ENCODE results near the gene HCRT.

GRCh38 chr17:42166196-42166763 lies 19.0 kb downstream of the HCRT start:
- TF ChIP-seq CTCF (conservative IDR thresholded peaks at IDR 0.05; ENCODE audit: low read length) (no peak), EZH2phosphoT487 (IDR thresholded peaks at IDR 0.05; ENCODE audit: borderline replicate concordance, low read depth, low read length) (no peak)

All from OCI-LY7 (cell line).